PFSK-1 (cell line): Measurements from ENCODE around the gene MESP1.

ENCODE experiments used
- FOXP2 ChIP-seq: optimal IDR thresholded peaks from 2 replicates; pipeline ENCODE3; 2011; ENCODE audit warnings: borderline replicate concordance, control low read depth, inconsistent platforms; ENCODE audit not compliant: insufficient read depth; ENCODE audit errors: extremely low read length, extremely low read depth
- POLR2AphosphoS5 ChIP-seq: IDR thresholded peaks from 2 replicates; pipeline ENCODE4 v1.6.1; 2012; ENCODE audit warnings: low read depth, mild to moderate bottlenecking, control low read depth, low read length, moderate library complexity
- REST ChIP-seq, 2 experiments: IDR thresholded peaks; 2 replicates each; pipeline versions ENCODE4 v1.6.1 to v1.8.0; 2011 to 2012; ENCODE audit warnings: low read depth in 2 of 2, low read length in 2 of 2, control low read depth in 1 of 2, inconsistent platforms in 1 of 2, mild to moderate bottlenecking in 1 of 2, moderate library complexity in 1 of 2; ENCODE audit not compliant: insufficient read depth in 1 of 2
- SIN3A ChIP-seq: IDR thresholded peaks from 2 replicates; pipeline ENCODE4 v1.6.1; 2012; ENCODE audit warnings: mild to moderate bottlenecking, low read length, moderate library complexity, borderline replicate concordance; ENCODE audit not compliant: insufficient read depth
- TAF1 ChIP-seq: IDR thresholded peaks from 2 replicates; pipeline ENCODE4 v1.6.1; 2012; ENCODE audit warnings: low read length, control low read depth, borderline replicate concordance; ENCODE audit not compliant: insufficient read depth

GRCh38 chr15:89761009-89761831 lies 10.2 kb upstream of the MESP1 start:
- no peak for TF ChIP-seq SIN3A
- TF ChIP-seq POLR2AphosphoS5: no peak
- TF ChIP-seq REST (IDR thresholded peaks at IDR 0.05; ENCODE audit: insufficient read depth in 1 of 2, low read depth in 2 of 2, low read length in 2 of 2): no peak
- no peak for TF ChIP-seq TAF1
- TF ChIP-seq FOXP2: no peak
